HepG2 (cell line): ENCODE measurements around the gene CACNA1D. TPM values are rescaled to one million over a fixed set of nuclear protein-coding genes. Genes with fewer than 3 reads are reported as not detected.

Experiments used
- ATAC-seq: fragments of 200-7000 bp; cut with Tn5 transposase; 3 replicates; pipeline ENCODE4 v1.9.1; 2020; ENCODE audit warnings: mild to moderate bottlenecking, moderate library complexity
- BruUV-seq: library from RNA; stranded (reverse); fragments of 400-500 nt; replicated peaks from 2 replicates; lab custom pipeline; 2021; lab: Mats Ljungman, UMichigan
- CTCF ChIA-PET: fragments of 300-600 bp; formaldehyde crosslinking; extraction: SDS; loops from one replicate; lab custom pipeline; 2021; ENCODE audit warnings: low total read pairs, inconsistent platforms, low intra/inter-chr PET ratio; lab: Yijun Ruan, JAX
- POLR2A ChIA-PET: fragments of 350-600 bp; sonication (Branson Sonifier 250); formaldehyde crosslinking; loops from one replicate; lab custom pipeline; 2020; ENCODE audit warnings: antibody characterized with exemption, inconsistent platforms; lab: Yijun Ruan, JAX
- DNase-seq: peaks from one replicate; pipeline ENCODE4 v3.0.0-alpha.2; 2015; ENCODE audit warnings: low spot score
- FAIRE-seq: peaks from 3 replicates; lab custom pipeline; 2011; peaks lifted over from hg19 to GRCh38; lab: Jason Lieb, UNC
- H2AFZ ChIP-seq: one replicate; pipeline ENCODE4 v1.6.1; 2011; ENCODE audit warnings: low read length, inconsistent platforms
- H3K27ac ChIP-seq: fragments of 300-600 bp; 3 replicates; pipeline ENCODE4 v1.8.0; 2011; ENCODE audit warnings: mixed run types, mild to moderate bottlenecking, mixed read lengths, low read length, inconsistent platforms; ENCODE audit not compliant: insufficient read depth; ENCODE audit errors: extremely low read length
- H3K27me3 ChIP-seq, 2 experiments: fragments of 200-600 bp in 1 of 2; 2 replicates in 1 of 2; 3 replicates in 1 of 2; pipeline versions ENCODE4 v1.6.0 to v1.8.0; 2011; ENCODE audit warnings: low read length in 2 of 2, mild to moderate bottlenecking in 2 of 2, moderate library complexity in 2 of 2, inconsistent platforms in 1 of 2; ENCODE audit not compliant: insufficient read depth in 2 of 2, control insufficient read depth in 1 of 2
- H3K36me3 ChIP-seq, 2 experiments: fragments of 200-600 bp in 1 of 2; replicated peaks in 1 of 2; 2 replicates in 1 of 2; 3 replicates in 1 of 2; pipeline versions ENCODE4 v1.5.1 to v1.8.0; 2011; ENCODE audit warnings: low read length in 2 of 2, inconsistent platforms in 1 of 2; ENCODE audit not compliant: insufficient read depth in 2 of 2, control insufficient read depth in 1 of 2
- H3K4me1 ChIP-seq: 2 replicates; pipeline ENCODE4 v1.5.1; 2012; ENCODE audit warnings: low read length, inconsistent platforms; ENCODE audit not compliant: insufficient read depth
- H3K4me2 ChIP-seq: 2 replicates; pipeline ENCODE4 v1.6.0; 2011; ENCODE audit warnings: low read depth, low read length, inconsistent platforms
- H3K4me3 ChIP-seq, 3 experiments: fragments of 200-600 bp in 1 of 3; sonication (generic), shearing (Covaris generic) in 1 of 3; replicated peaks in 1 of 3; 2 replicates each; pipeline ENCODE4 v1.5.1; 2011 to 2016; ENCODE audit warnings: low read length in 3 of 3, inconsistent platforms in 2 of 3, low read depth in 2 of 3, mild to moderate bottlenecking in 2 of 3, control low read depth in 1 of 3, mixed read lengths in 1 of 3; ENCODE audit not compliant: insufficient read depth in 1 of 3
- H3K79me2 ChIP-seq: one replicate; pipeline ENCODE4 v1.6.1; 2011; ENCODE audit warnings: low read length, inconsistent platforms; ENCODE audit not compliant: insufficient read depth
- H3K9ac ChIP-seq: 2 replicates; pipeline ENCODE4 v1.6.0; 2011; ENCODE audit warnings: mild to moderate bottlenecking, low read depth, low read length, inconsistent platforms; ENCODE audit not compliant: insufficient read depth
- H3K9me3 ChIP-seq: 2 replicates; pipeline ENCODE4 v1.5.1; 2012; ENCODE audit warnings: mild to moderate bottlenecking, low read length
- H4K20me1 ChIP-seq: 2 replicates; pipeline ENCODE4 v1.6.0; 2011; ENCODE audit warnings: inconsistent platforms, mild to moderate bottlenecking, low read length, moderate library complexity; ENCODE audit not compliant: insufficient read depth
- CAMTA2 ChIP-seq: sonication (generic); formaldehyde crosslinking; IDR thresholded peaks from 2 replicates; pipeline ENCODE4 v1.4.0; 2020; ENCODE audit warnings: mild to moderate bottlenecking, missing genetic modification reagents, borderline replicate concordance
- MEIS2 ChIP-seq: sonication (generic); formaldehyde crosslinking; IDR thresholded peaks from 2 replicates; pipeline ENCODE4 v1.9.0; 2021; ENCODE audit warnings: mild to moderate bottlenecking, missing genetic modification reagents
- NR2F2 ChIP-seq: IDR thresholded peaks from 2 replicates; pipeline ENCODE4 v1.6.1; 2012; ENCODE audit warnings: low read depth, inconsistent platforms, borderline replicate concordance
- PTBP1 ChIP-seq: fragments of 200-400 bp; formaldehyde crosslinking; IDR thresholded peaks from 2 replicates; pipeline ENCODE4 v1.6.1; 2018; ENCODE audit warnings: low read length, low read depth; ENCODE audit not compliant: poor library complexity, severe bottlenecking
- RFXANK ChIP-seq: IDR thresholded peaks from 2 replicates; pipeline ENCODE4 v1.6.1; 2016
- SMAD3 ChIP-seq: sonication (generic); formaldehyde crosslinking; IDR thresholded peaks from 2 replicates; pipeline ENCODE4 v1.4.0; 2020; ENCODE audit warnings: missing genetic modification reagents
- SSRP1 ChIP-seq: IDR thresholded peaks from 2 replicates; pipeline ENCODE4 v1.6.1; 2016; ENCODE audit warnings: control low read depth
- TERF1 ChIP-seq: sonication (generic); formaldehyde crosslinking; IDR thresholded peaks from 2 replicates; pipeline ENCODE4 v1.8.0; 2022; ENCODE audit warnings: mild to moderate bottlenecking, missing genetic modification reagents, moderate library complexity
- YEATS4 ChIP-seq: sonication (generic); formaldehyde crosslinking; IDR thresholded peaks from 2 replicates; pipeline ENCODE4 v1.4.0; 2020; ENCODE audit warnings: missing genetic modification reagents, borderline replicate concordance
- ZNF101 ChIP-seq: sonication (generic); formaldehyde crosslinking; IDR thresholded peaks from 2 replicates; pipeline ENCODE4 v1.4.0; 2020; ENCODE audit warnings: mild to moderate bottlenecking, low read depth, missing genetic modification reagents, borderline replicate concordance
- ZNF557 ChIP-seq: sonication (generic); formaldehyde crosslinking; IDR thresholded peaks from 2 replicates; pipeline ENCODE4 v1.4.0; 2020; ENCODE audit warnings: missing genetic modification reagents
- ZSCAN9 ChIP-seq: IDR thresholded peaks from 2 replicates; pipeline ENCODE4 v1.6.1; 2016; ENCODE audit warnings: borderline replicate concordance
- WGBS: methylation state at CpG from one replicate; pipeline ENCODE4 v1.1.6; 2017; ENCODE audit warnings: low lambda C conversion rate; 5-methylcytosine and 5-hydroxymethylcytosine counted together
- in situ Hi-C: cut with HindIII; loops from 2 replicates; pipeline ENCODE4 v1.10.0; 2017; ENCODE audit warnings: low pct_unique_long_range_greater_than_20kb; ENCODE audit not compliant: extremely low pct_ligation_motif_present
- intact Hi-C: fragments of 100-400 bp; cut with micrococcal nuclease; formaldehyde crosslinking; loops from one replicate; pipeline ENCODE4 v1.10.0; 2022; ENCODE audit not compliant: unreplicated experiment
- polyA plus RNA-seq, 8 experiments: library from polyadenylated mRNA; depleted of rRNA in 3 of 8; stranded (reverse) in 7 of 8; unstranded in 1 of 8; fragments of >200 nt; fragmentation: Illumina TruSeq in 4 of 8; extraction: Trizol in 4 of 8; gene quantifications; 2 replicates each; pipeline versions ENCODE4 v1.2.1 to v1.2.3, GENCODE V29; 2011 to 2016; ENCODE audit warnings: low read depth in 4 of 8, missing spikeins in 1 of 8, mixed read lengths in 1 of 8; ENCODE audit not compliant: insufficient read depth in 1 of 8
- total RNA-seq, 5 experiments: library from RNA; depleted of rRNA; stranded (reverse); fragments of >200 nt; fragmentation: Illumina TruSeq; extraction: Trizol; gene quantifications; 2 replicates each; pipeline ENCODE4 v1.2.3, GENCODE V29; 2016; ENCODE audit warnings: low read depth in 1 of 5

The CACNA1D gene
- total and polyA plus RNA-seq, 2 of the 13 experiments (the other 11 are each of a cell fraction or from before 2014, with no cell fraction given), result 0.26 to 0.38 TPM

- POLR2A ChIA-PET, result no interaction called here
- H3K9ac ChIP-seq, result no peak overlapping the region
- intact Hi-C loops (no loop called here), in situ Hi-C loops (no loop called here)
- no peaks in the 10 kb centered on the region for H3K36me3 ChIP-seq
- BruUV-seq, result no TSS peak
- H2AFZ ChIP-seq, result no peak overlapping the region
- no peak overlapping the region for H3K27ac ChIP-seq
- TF ChIP-seq RFXANK (no peak), ZNF557 (CRISPR knock-in tag) (no peak), YEATS4 (no peak), PTBP1 (no peak), ZNF101 (no peak), SMAD3 (no peak), MEIS2 (CRISPR knock-in tag) (no peak), TERF1 (no peak), SSRP1 (no peak), CAMTA2 (CRISPR knock-in tag) (no peak), NR2F2 (no peak), ZSCAN9 (CRISPR knock-in tag) (no peak)
- H3K9me3 ChIP-seq, result no peaks in the 10 kb centered on the region
- ATAC-seq, result no peak
- H3K4me3 ChIP-seq, result no peak overlapping the region
- no peaks in the 10 kb centered on the region; a peak in 1 of 5 replicates for H3K27me3 ChIP-seq
- FAIRE-seq, result no peak
- H3K4me1 ChIP-seq, result peaks cover 11% of the 10 kb centered on the region
- H3K79me2 ChIP-seq, result no peaks in the 10 kb centered on the region
- no peak for DNase-seq
- H4K20me1 ChIP-seq, result no peaks in the 10 kb centered on the region
- CTCF ChIA-PET, result no interaction called here
- 58% methylated on average over 6 of the region's 6 CpGs for whole genome bisulfite sequencing
- H3K4me2 ChIP-seq, result no peak overlapping the region
Observed at GRCh38 chr3:53688066-53688465, 193.7 kb downstream of the CACNA1D start.
